Lower lobe of right lung (tissue), 2 donors: ENCODE results near the gene AAMP. TPM values are rescaled to one million over a fixed set of nuclear protein-coding genes. Genes with fewer than 3 reads are reported as not detected.
"Not testable (repeated sequence)": the region's sequence is repeated elsewhere in the genome, so short reads cannot be mapped to it uniquely, and the experiment has no call there.

ENCODE experiments used
- ATAC-seq, 2 donors: fragments of 200-7000 bp; cut with Tn5 transposase; one replicate each; pipeline ENCODE4 v1.9.1; 2020 to 2022; ENCODE audit warnings: mild to moderate bottlenecking in 2 of 2, moderate library complexity in 2 of 2
- DNase-seq: peaks from one replicate; pipeline ENCODE4 v3.0.0-alpha.2; 2020
- H3K27ac ChIP-seq: fragments of 200-600 bp; one replicate; pipeline ENCODE4 v1.8.0; 2022
- H3K27me3 ChIP-seq: fragments of 200-600 bp; one replicate; pipeline ENCODE4 v1.8.0; 2022; ENCODE audit warnings: low read depth
- H3K36me3 ChIP-seq: fragments of 200-600 bp; one replicate; pipeline ENCODE4 v1.8.0; 2022; ENCODE audit warnings: mild to moderate bottlenecking
- H3K4me1 ChIP-seq: fragments of 200-600 bp; one replicate; pipeline ENCODE4 v1.8.0; 2022
- H3K4me3 ChIP-seq: fragments of 200-600 bp; one replicate; pipeline ENCODE4 v1.8.0; 2022; ENCODE audit warnings: mild to moderate bottlenecking
- H3K9me3 ChIP-seq: fragments of 200-600 bp; one replicate; pipeline ENCODE4 v1.8.0; 2022
- intact Hi-C: fragments of 100-400 bp; cut with DNase I; formaldehyde crosslinking; loops from one replicate; pipeline ENCODE4 v1.11.0; 2022
- total RNA-seq: library from RNA; stranded (reverse); fragmentation: NEBNext Ultra II Directional; extraction: Animal tissue kit (Norgen Biotek cat#: 25700); gene quantifications from one replicate; pipeline ENCODE4 v1.2.1, GENCODE V29; 2021
- TF ChIP-seq, protein P1 (sequence below): fragments of 200-600 bp; IDR thresholded peaks from one replicate; pipeline ENCODE4 v1.8.0; 2022; ENCODE audit warnings: antibody characterized with exemption, mild to moderate bottlenecking
- donor health status: DM: no; HTN: yes; CAD: no; lungs with severe emphysema.

The AAMP gene
- total RNA-seq, 1 donor from 2014 or later, result 58.8 TPM

DNA sequence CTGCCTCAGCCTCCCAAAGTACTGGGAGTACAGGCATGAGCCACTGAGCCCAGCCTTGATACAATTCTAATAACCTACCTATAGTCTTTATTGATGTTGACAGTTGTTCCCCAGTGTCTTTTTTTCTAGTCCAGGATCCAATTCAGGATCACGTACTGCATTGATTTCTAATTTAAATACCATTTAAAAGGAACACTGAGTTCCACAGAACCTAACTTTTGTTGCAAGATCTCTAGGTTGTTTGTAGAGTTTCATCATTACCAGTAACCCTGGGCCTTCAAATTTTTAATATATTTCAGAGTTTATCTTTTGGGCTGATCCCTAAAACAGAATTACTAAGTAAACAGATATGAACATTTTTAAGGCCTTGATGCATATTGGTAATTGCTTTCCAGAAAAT, 43.4 kb upstream of the AAMP start:
- Histone ChIP-seq H3K36me3 (no peaks in the 10 kb centered on the region), H3K4me1 (peaks cover 9% of the 10 kb centered on the region), H3K27me3 (no peaks in the 10 kb centered on the region), H3K4me3 (no peak overlapping the region), H3K27ac (peak overlapping the region; percentile 61), H3K9me3 (no peaks in the 10 kb centered on the region)
- ATAC-seq (peak in 1 of 2 donors; percentile 49), DNase-seq (no peak)
- intact Hi-C loops, result no loop called here
- TF ChIP-seq, protein P1, sequence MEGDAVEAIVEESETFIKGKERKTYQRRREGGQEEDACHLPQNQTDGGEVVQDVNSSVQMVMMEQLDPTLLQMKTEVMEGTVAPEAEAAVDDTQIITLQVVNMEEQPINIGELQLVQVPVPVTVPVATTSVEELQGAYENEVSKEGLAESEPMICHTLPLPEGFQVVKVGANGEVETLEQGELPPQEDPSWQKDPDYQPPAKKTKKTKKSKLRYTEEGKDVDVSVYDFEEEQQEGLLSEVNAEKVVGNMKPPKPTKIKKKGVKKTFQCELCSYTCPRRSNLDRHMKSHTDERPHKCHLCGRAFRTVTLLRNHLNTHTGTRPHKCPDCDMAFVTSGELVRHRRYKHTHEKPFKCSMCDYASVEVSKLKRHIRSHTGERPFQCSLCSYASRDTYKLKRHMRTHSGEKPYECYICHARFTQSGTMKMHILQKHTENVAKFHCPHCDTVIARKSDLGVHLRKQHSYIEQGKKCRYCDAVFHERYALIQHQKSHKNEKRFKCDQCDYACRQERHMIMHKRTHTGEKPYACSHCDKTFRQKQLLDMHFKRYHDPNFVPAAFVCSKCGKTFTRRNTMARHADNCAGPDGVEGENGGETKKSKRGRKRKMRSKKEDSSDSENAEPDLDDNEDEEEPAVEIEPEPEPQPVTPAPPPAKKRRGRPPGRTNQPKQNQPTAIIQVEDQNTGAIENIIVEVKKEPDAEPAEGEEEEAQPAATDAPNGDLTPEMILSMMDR, result no peak

DNA sequence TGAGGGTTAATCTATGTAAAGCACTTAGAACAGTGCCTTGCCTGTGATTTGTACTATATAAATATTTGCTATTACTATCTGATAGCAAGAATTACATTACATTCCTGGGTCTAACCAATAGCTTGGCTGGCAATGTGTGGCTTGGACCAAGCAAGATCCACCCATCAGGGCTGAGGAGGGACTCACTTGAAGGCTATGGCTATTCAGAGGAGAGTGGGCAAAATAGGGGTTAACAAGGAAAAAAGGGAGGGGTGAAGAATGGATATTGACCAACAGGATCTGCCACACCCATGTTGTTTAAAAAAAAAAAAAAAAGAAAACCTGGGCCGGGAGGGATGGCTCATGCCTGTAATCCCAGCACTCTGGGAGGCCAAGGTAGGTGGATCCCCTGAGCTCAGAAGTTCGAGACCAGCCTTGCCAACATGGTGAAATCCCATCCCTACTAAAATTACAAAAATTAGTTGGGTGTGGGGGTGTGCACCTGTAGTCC, 42.4 kb upstream of the AAMP start:
- H3K27ac ChIP-seq, result peak overlapping the region; percentile 61
- H3K4me3 ChIP-seq, result no peak overlapping the region
- H3K27me3 ChIP-seq, result no peaks in the 10 kb centered on the region
- DNase-seq (no peak), ATAC-seq (peak; percentile 54 to 68)
- intact Hi-C loops, result no loop called here
- TF ChIP-seq, protein P1, result no peak
- H3K36me3 ChIP-seq, result no peaks in the 10 kb centered on the region
- peaks cover 9% of the 10 kb centered on the region for H3K4me1 ChIP-seq
- no peaks in the 10 kb centered on the region for H3K9me3 ChIP-seq

DNA sequence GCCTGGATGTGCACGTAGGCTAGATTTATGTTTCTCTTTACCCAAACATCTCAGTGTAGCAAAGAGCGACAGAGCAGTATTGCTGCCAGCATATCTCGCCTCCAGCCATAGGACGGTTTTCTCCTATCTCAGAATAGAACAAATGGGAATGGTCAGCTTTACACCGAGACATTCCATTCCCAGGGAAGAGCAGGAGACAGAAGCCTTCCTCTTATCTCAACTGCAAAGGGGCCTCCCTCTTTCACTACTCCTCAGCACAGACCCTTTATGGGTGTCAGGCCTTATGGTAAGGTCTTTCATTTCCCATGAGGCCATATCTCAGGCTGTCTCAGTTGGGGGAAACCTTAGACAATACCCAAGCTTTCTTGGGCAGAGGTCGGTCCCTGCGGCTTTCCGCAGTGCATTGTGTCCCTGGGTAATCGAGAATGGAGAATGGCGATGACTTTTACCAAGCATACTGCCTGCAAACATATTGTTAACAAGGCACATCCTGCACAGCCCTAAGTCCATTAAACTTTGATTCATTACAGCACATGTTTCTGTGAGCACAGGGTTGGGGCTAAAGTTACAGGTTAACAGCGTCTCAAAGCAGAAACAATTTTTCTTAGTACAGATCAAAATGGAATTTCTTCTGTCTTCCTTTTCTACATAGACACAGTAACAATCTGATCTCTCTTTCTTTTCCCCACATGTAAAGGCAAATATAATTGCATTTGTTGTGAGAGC, 41.8 kb upstream of the AAMP start:
- H3K4me3 ChIP-seq, H3K27me3 ChIP-seq, H3K36me3 ChIP-seq, DNase-seq, intact Hi-C loops, H3K4me1 ChIP-seq, H3K9me3 ChIP-seq, ATAC-seq: not testable (repeated sequence)
- H3K27ac ChIP-seq, result peak overlapping the region; percentile 34

DNA sequence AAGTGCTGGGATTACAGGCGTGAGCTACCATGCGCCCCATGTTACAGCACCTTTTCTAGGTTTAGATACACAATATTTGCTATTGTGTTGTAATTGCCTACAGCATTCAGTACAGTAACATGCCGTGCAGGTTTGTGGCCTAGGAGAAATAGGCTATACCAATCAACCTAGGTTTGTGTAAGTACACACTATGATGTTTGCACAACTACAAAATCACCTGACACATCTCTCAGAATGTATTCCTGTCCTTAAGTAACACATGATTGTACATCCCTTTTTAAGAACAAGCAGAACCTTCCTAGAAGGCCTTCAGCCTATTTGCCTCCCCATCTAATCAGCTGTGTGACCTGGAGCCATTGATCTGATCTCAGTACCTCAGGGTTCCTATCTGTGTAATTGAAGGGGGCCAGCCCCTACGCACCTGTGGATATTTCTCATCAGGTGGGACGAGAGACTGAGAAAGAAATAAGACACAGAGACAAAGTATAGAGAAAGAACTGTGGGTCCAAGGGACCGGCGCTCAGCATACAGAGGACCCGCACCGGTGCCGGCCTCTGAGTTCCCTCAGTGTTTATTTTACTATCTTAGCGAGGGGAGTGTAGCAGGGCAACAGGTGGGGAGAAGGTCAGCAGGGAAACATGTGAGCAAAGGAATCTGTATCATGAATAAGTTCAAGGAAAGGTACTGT, 41.1 kb upstream of the AAMP start:
- H3K27ac ChIP-seq, result no peak overlapping the region
- H3K4me3 ChIP-seq, result no peak overlapping the region
- DNase-seq (no peak), ATAC-seq (peak in 1 of 2 donors; percentile 11)
- H3K27me3 ChIP-seq, result no peaks in the 10 kb centered on the region
- intact Hi-C loops, result no loop called here
- TF ChIP-seq, protein P1, result no peak
- H3K36me3 ChIP-seq, result no peaks in the 10 kb centered on the region
- peaks cover 4% of the 10 kb centered on the region for H3K4me1 ChIP-seq
- no peaks in the 10 kb centered on the region for H3K9me3 ChIP-seq

- DNase-seq, result no peak
- no peaks in the 10 kb centered on the region for H3K36me3 ChIP-seq
- no peak for ATAC-seq
- no peaks in the 10 kb centered on the region for H3K9me3 ChIP-seq
- TF ChIP-seq, protein P1, result no peak
- no peak overlapping the region for H3K4me3 ChIP-seq
- H3K27me3 ChIP-seq, result no peaks in the 10 kb centered on the region
- no peak overlapping the region for H3K27ac ChIP-seq
- H3K4me1 ChIP-seq, result no peaks in the 10 kb centered on the region
- intact Hi-C loops, result no loop called here
These were observed 37.6 kb upstream of the AAMP start for GRCh38 chr2:218307415-218308090.
